ENCODE data around the gene NR1D1. TPM values are rescaled to one million over a fixed set of nuclear protein-coding genes. Genes with fewer than 3 reads are reported as not detected.

The NR1D1 gene
- polyA plus RNA-seq, 1 experiment: 2.3 TPM

GRCh38 chr17:40073454-40074174 lies 26.8 kb downstream of the NR1D1 start:
- DNase-seq (ENCODE audit: low read depth): no peak
- POLR2A ChIA-PET: no interaction called here

GRCh38 chr17:40072735-40073346 lies 27.5 kb downstream of the NR1D1 start:
- no peak for DNase-seq (ENCODE audit: low read depth)
- ChIA-PET POLR2A (interaction anchor here (0.5 kb wide), 1 partner anchor 26 kb away, joined by 3 read pairs; no protein-coding TSS in a partner anchor), CTCF (interaction anchor here (0.8 to 5.4 kb wide), 10 partner anchors 7 to 104 kb away, joined by 3 to 70 read pairs (median 9); partner anchors contain the start of gene THRA)
- H3K27me3 ChIP-seq (ENCODE audit: control insufficient read depth, insufficient read depth, low read length): no peaks in the 10 kb centered on the region
- H3K4me3 ChIP-seq (ENCODE audit: low read depth, low read length): no peak overlapping the region
- peaks cover 12% of the 10 kb centered on the region for H3K36me3 ChIP-seq (ENCODE audit: control insufficient read depth, insufficient read depth, low read length)
- TF ChIP-seq CTCF (IDR thresholded peaks at IDR 0.05; ENCODE audit: insufficient read depth, low read depth, low read length): no peak

More at GRCh38 chr17:40073454-40074174, 26.8 kb downstream of the NR1D1 start:
- Histone ChIP-seq H3K4me3 (ENCODE audit: low read depth, low read length) (no peak overlapping the region), H3K36me3 (ENCODE audit: control insufficient read depth, insufficient read depth, low read length) (peaks cover 12% of the 10 kb centered on the region), H3K27me3 (ENCODE audit: control insufficient read depth, insufficient read depth, low read length) (no peaks in the 10 kb centered on the region)
- CTCF ChIA-PET: interaction anchor here (0.8 to 5.4 kb wide), 10 partner anchors 8 to 103 kb away, joined by 3 to 70 read pairs (median 9); partner anchors contain the start of genes MED24 and THRA
- TF ChIP-seq CTCF (IDR thresholded peaks at IDR 0.05; ENCODE audit: insufficient read depth, low read depth, low read length): no peak

- peaks cover 10% of the 10 kb centered on the region for H3K36me3 ChIP-seq (ENCODE audit: control insufficient read depth, insufficient read depth, low read length)
- ChIA-PET POLR2A (interaction anchor here (0.5 kb wide), 1 partner anchor 27 kb away, joined by 3 read pairs; no protein-coding TSS in a partner anchor), CTCF (interaction anchor here (0.7 to 4.2 kb wide), 8 partner anchors 14 to 104 kb away, joined by 3 to 28 read pairs (median 6); partner anchors contain the start of gene PSMD3)
- H3K4me3 ChIP-seq (ENCODE audit: low read depth, low read length): no peak overlapping the region
- no peak for DNase-seq (ENCODE audit: low read depth)
- no peaks in the 10 kb centered on the region for H3K27me3 ChIP-seq (ENCODE audit: control insufficient read depth, insufficient read depth, low read length)
- no peak for TF ChIP-seq CTCF (IDR thresholded peaks at IDR 0.05; ENCODE audit: insufficient read depth, low read depth, low read length)
These were observed 28.2 kb downstream of the NR1D1 start for GRCh38 chr17:40072040-40072734.

GRCh38 chr17:40071313-40072039 lies 28.9 kb downstream of the NR1D1 start:
- H3K4me3 ChIP-seq (ENCODE audit: low read depth, low read length): no peak overlapping the region
- peaks cover 4% of the 10 kb centered on the region; the same call in 1 of the 2 replicates for H3K36me3 ChIP-seq (ENCODE audit: control insufficient read depth, insufficient read depth, low read length)
- H3K27me3 ChIP-seq (ENCODE audit: control insufficient read depth, insufficient read depth, low read length): no peaks in the 10 kb centered on the region
- POLR2A ChIA-PET: interaction anchor here (0.6 kb wide), 1 partner anchor 50 kb away, joined by 6 read pairs; no protein-coding TSS in a partner anchor
- no peak for DNase-seq (ENCODE audit: low read depth)
- TF ChIP-seq CTCF (IDR thresholded peaks at IDR 0.05; ENCODE audit: insufficient read depth, low read depth, low read length): no peak
- CTCF ChIA-PET: interaction anchor here (0.7 to 4.2 kb wide), 9 partner anchors 14 to 219 kb away, joined by 3 to 28 read pairs (median 4); partner anchors contain the start of gene PSMD3
